Neural cell (in vitro differentiated cells): ENCODE data around the gene HELT. TPM values are rescaled to one million over a fixed set of nuclear protein-coding genes. Genes with fewer than 3 reads are reported as not detected.
A peak's percentile ranks its signal among the peaks of the same experiment; 100 is the strongest.

Source experiments
- H2AFZ ChIP-seq: fragments of 200-600, 300-800 bp; sonication (generic), shearing (Covaris generic); 2 replicates; pipeline ENCODE4 v1.6.0; 2014; ENCODE audit warnings: low read depth, mild to moderate bottlenecking, antibody characterized with exemption, low read length, moderate library complexity
- H3F3A ChIP-seq: fragments of 200-600 bp; shearing (Covaris generic); 2 replicates; pipeline ENCODE4 v1.6.1; 2016; ENCODE audit warnings: mild to moderate bottlenecking, moderate library complexity, mixed read lengths, antibody characterized with exemption, low read length; ENCODE audit not compliant: insufficient read depth, poor library complexity, severe bottlenecking
- H3K27ac ChIP-seq: fragments of 200-600, 300-800 bp; sonication (generic), shearing (Covaris generic); 2 replicates; pipeline ENCODE4 v1.5.1; 2014; ENCODE audit warnings: mild to moderate bottlenecking, low read length, moderate library complexity
- H3K27me3 ChIP-seq: fragments of 300-800, 200-600 bp; sonication (generic), shearing (Covaris generic); 2 replicates; pipeline ENCODE4 v1.6.0; 2014; ENCODE audit warnings: mild to moderate bottlenecking, low read depth, low read length, moderate library complexity; ENCODE audit not compliant: insufficient read depth
- H3K36me3 ChIP-seq: fragments of 300-800, 200-600 bp; sonication (generic), shearing (Covaris generic); 2 replicates; pipeline ENCODE4 v1.5.1; 2014; ENCODE audit warnings: mild to moderate bottlenecking, antibody characterized with exemption, low read length, moderate library complexity; ENCODE audit not compliant: insufficient read depth
- H3K4me2 ChIP-seq: fragments of 300-800, 200-600 bp; sonication (generic), shearing (Covaris generic); 2 replicates; pipeline ENCODE4 v1.6.0; 2014; ENCODE audit warnings: mild to moderate bottlenecking, low read length
- H3K4me3 ChIP-seq: fragments of 300-800, 200-600 bp; sonication (generic), shearing (Covaris generic); 2 replicates; pipeline ENCODE4 v1.5.1; 2014; ENCODE audit warnings: mild to moderate bottlenecking, low read length, moderate library complexity
- H3K79me2 ChIP-seq: fragments of 200-600 bp; shearing (Covaris generic); replicated peaks from 2 replicates; pipeline ENCODE4 v1.6.0; 2014; ENCODE audit warnings: mild to moderate bottlenecking, low read length, moderate library complexity; ENCODE audit not compliant: insufficient read depth
- H3K9ac ChIP-seq: fragments of 300-800, 200-600 bp; sonication (generic), shearing (Covaris generic); 2 replicates; pipeline ENCODE4 v1.6.1; 2016; ENCODE audit warnings: mild to moderate bottlenecking, low read length, mixed read lengths
- H3K9me2 ChIP-seq: fragments of 200-600 bp; shearing (Covaris generic); 2 replicates; pipeline ENCODE4 v1.6.1; 2016; ENCODE audit warnings: mild to moderate bottlenecking, low read length, mixed read lengths; ENCODE audit not compliant: insufficient read depth
- H3K9me3 ChIP-seq: fragments of 200-600, 300-800 bp; sonication (generic), shearing (Covaris generic); 2 replicates; pipeline ENCODE4 v1.6.1; 2016; ENCODE audit warnings: mild to moderate bottlenecking, mixed run types, low read length, moderate library complexity, mixed read lengths
- H4K20me1 ChIP-seq: fragments of 200-600 bp; shearing (Covaris generic); 2 replicates; pipeline ENCODE4 v1.6.1; 2016; ENCODE audit warnings: mild to moderate bottlenecking, mixed run types; ENCODE audit not compliant: insufficient read depth
- EZH2 ChIP-seq: fragments of 200-600, 300-800 bp; shearing (Covaris generic), sonication (generic); IDR thresholded peaks from 2 replicates; pipeline ENCODE4 v1.6.1; 2014; ENCODE audit warnings: antibody characterized with exemption, low read length, borderline replicate concordance, mild to moderate bottlenecking; ENCODE audit not compliant: insufficient read depth, poor library complexity, severe bottlenecking
- POLR2AphosphoS5 ChIP-seq: IDR thresholded peaks from 2 replicates; pipeline ENCODE4 v1.6.1; 2012
- REST ChIP-seq: IDR thresholded peaks from 2 replicates; pipeline ENCODE4 v1.6.1; 2012; ENCODE audit warnings: borderline replicate concordance
- SMC3 ChIP-seq: fragments of 450-650 bp; conservative IDR thresholded peaks from 2 replicates; pipeline ENCODE4 v1.6.1; 2014; ENCODE audit warnings: antibody characterized with exemption, mild to moderate bottlenecking, moderate library complexity; ENCODE audit not compliant: poor library complexity
- polyA plus RNA-seq: library from polyadenylated mRNA; depleted of rRNA; stranded (reverse); fragments of >200 nt; gene quantifications from 2 replicates; pipeline ENCODE4 v1.2.3, GENCODE V29; 2014

The HELT gene
- polyA plus RNA-seq, 1 donor from 2014 or later = not detected

DNA sequence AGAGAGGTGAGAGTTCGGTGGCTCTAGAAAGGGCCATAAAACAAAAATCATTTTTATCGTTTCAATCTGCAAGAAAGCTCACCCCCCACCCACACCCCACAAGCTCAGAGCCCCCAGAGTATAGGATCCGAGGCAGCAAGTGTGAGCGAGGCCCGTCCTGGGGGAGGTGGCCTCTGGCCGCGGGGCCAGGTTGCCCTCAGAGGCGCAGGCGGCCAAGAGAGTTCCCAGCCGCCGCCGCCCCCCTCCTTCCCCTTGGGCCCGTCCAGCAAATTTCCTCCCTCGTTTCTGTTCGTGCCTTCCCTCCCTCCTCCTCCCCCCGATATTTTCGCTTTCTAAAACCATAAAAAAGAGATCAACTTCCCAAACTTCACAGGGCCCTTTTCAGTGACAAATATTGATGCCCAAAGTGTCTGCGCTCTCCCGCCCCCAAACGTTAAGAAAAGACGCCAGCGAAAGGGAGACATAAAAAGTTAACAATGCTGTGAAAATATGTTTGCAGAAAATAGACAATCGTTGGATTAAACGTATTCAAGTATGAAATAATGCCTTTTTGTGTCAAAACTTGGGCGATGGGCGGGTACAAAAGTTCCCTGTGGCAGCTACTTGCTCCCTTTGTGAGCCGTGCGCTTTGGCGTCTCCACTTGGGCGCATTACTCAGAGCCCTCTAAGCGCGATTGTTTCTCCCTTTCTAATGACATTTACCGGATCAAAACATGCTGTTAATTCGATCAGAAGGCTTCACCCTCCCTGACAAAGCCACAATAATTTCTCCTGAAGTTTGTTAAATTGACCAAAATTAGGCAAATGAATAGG is 1.1 kb upstream of the HELT start:
- no peaks in the 10 kb centered on the region for H3K36me3 ChIP-seq
- no peaks in the 10 kb centered on the region for H3K9me2 ChIP-seq
- no peak overlapping the region for H3K4me2 ChIP-seq
- no peaks in the 10 kb centered on the region for H3K79me2 ChIP-seq
- no peaks in the 10 kb centered on the region for H3K9me3 ChIP-seq
- H2AFZ ChIP-seq = no peak overlapping the region
- H3K27me3 ChIP-seq = peaks cover 100% of the 10 kb centered on the region
- H3K9ac ChIP-seq = no peak overlapping the region
- H3F3A ChIP-seq = no peaks in the 10 kb centered on the region
- no peak for TF ChIP-seq SMC3
- TF ChIP-seq REST = no peak
- peak; percentile 20 for TF ChIP-seq EZH2
- TF ChIP-seq POLR2AphosphoS5 = no peak
- no peak overlapping the region for H3K27ac ChIP-seq
- no peaks in the 10 kb centered on the region for H4K20me1 ChIP-seq
- H3K4me3 ChIP-seq = no peak overlapping the region

- Histone ChIP-seq H3F3A (no peaks in the 10 kb centered on the region), H3K4me2 (no peak overlapping the region), H3K27ac (no peak overlapping the region), H3K27me3 (peaks cover 100% of the 10 kb centered on the region), H3K9me2 (no peaks in the 10 kb centered on the region), H3K36me3 (no peaks in the 10 kb centered on the region), H3K4me3 (peak overlapping the region; percentile 60), H3K9me3 (no peaks in the 10 kb centered on the region), H4K20me1 (no peaks in the 10 kb centered on the region), H3K79me2 (no peaks in the 10 kb centered on the region), H3K9ac (no peak overlapping the region), H2AFZ (no peak overlapping the region)
- TF ChIP-seq EZH2 (no peak), REST (no peak), POLR2AphosphoS5 (no peak)
Measured at GRCh38 chr4:185018834-185019455, 655 bp downstream of the HELT start.
